Tibial artery (tissue), 4 donors: ENCODE data around the gene CLECL1.

Experiments used
- DNase-seq, 2 donors: peaks; one replicate each; pipeline ENCODE4 v3.0.0-alpha.2; 2019
- H3K27ac ChIP-seq, 2 donors: fragments of 200-600 bp; sonication (generic) in 1 of 2; 1 replicate in 1 of 2; 2 replicates in 1 of 2; pipeline ENCODE4 v1.5.1; 2018 to 2019; ENCODE audit warnings: mild to moderate bottlenecking in 1 of 2
- H3K27me3 ChIP-seq, 2 donors: fragments of 200-600 bp; sonication (generic) in 1 of 2; one replicate each; pipeline versions ENCODE4 v1.5.1 to v1.6.0; 2016 to 2019
- H3K36me3 ChIP-seq, 3 donors: fragments of 200-600 bp; sonication (generic) in 2 of 3; one replicate each; pipeline ENCODE4 v1.5.1; 2016 to 2019; ENCODE audit warnings: mild to moderate bottlenecking in 2 of 3
- H3K4me1 ChIP-seq, 4 donors: fragments of 200-600 bp; sonication (generic) in 2 of 4; 1 replicate in 3 of 4; 2 replicates in 1 of 4; pipeline ENCODE4 v1.5.1; 2016 to 2019
- H3K4me3 ChIP-seq, 2 donors: fragments of 200-600 bp; sonication (generic) in 1 of 2; 1 replicate in 1 of 2; 2 replicates in 1 of 2; pipeline ENCODE4 v1.5.1; 2018 to 2019; ENCODE audit warnings: mild to moderate bottlenecking in 2 of 2
- H3K9me3 ChIP-seq, 3 donors: fragments of 200-600 bp; sonication (generic) in 1 of 3; one replicate each; pipeline ENCODE4 v1.5.1; 2016 to 2019
- CTCF ChIP-seq, 2 experiments: fragments of 200-600 bp in 1 of 2; fragments of 450-650 bp in 1 of 2; IDR thresholded peaks; one replicate each; pipeline ENCODE4 v1.5.1; 2017 to 2019; ENCODE audit warnings: antibody characterized with exemption in 2 of 2, mild to moderate bottlenecking in 1 of 2, moderate library complexity in 1 of 2
- intact Hi-C: fragments of 100-400 bp; cut with DNase I; formaldehyde crosslinking; loops from one replicate; pipeline ENCODE4 v1.15.0; 2023; ENCODE audit warnings: low total_unique reads

The CLECL1 gene

GRCh38 chr12:9673404-9674225, 59.3 kb downstream of the CLECL1 start:
- H3K9me3 ChIP-seq: no peaks in the 10 kb centered on the region
- H3K27ac ChIP-seq: no peak overlapping the region
- no peak for TF ChIP-seq CTCF (IDR thresholded peaks at IDR 0.05)
- no peak overlapping the region for H3K4me3 ChIP-seq
- H3K36me3 ChIP-seq: peaks cover 0 to 4% (median 0%) of the 10 kb centered on the region in 3 donors
- intact Hi-C loops: no loop called here
- no peaks in the 10 kb centered on the region for H3K27me3 ChIP-seq
- peak; percentile 35 to 74 for DNase-seq
- peaks cover 0 to 12% (median 9%) of the 10 kb centered on the region in 4 donors for H3K4me1 ChIP-seq
